Superior temporal gyrus (tissue), 1 donor: ENCODE results near the gene RAPGEF3.
A peak's percentile ranks its signal among the peaks of the same experiment; 100 is the strongest.

Experiments used
- DNase-seq: peaks from one replicate; pipeline ENCODE4 v3.0.0-alpha.2; 2016; ENCODE audit errors: extremely low spot score

Gene RAPGEF3

DNA sequence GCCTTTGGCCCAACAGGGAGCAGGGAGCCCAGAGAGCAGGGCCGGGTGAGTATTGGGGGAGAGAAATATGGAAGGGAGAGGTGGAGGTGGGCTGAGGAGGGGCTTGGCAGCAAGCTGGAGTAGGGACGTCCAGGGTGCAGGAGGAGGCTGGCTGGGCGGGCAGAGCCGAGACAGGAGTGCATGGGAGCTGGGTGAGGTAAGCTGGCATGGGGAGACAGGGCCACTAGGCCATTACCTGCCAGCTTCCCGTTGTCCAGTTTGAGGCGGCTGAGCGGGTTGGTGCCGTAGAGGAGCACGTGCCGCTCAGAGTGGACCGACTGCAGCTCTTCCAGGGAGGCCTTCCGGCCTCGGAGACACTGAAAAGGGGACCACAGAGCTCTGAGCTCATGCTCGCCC is 32.7 kb upstream of the RAPGEF3 start:
- no peak for DNase-seq

DNA sequence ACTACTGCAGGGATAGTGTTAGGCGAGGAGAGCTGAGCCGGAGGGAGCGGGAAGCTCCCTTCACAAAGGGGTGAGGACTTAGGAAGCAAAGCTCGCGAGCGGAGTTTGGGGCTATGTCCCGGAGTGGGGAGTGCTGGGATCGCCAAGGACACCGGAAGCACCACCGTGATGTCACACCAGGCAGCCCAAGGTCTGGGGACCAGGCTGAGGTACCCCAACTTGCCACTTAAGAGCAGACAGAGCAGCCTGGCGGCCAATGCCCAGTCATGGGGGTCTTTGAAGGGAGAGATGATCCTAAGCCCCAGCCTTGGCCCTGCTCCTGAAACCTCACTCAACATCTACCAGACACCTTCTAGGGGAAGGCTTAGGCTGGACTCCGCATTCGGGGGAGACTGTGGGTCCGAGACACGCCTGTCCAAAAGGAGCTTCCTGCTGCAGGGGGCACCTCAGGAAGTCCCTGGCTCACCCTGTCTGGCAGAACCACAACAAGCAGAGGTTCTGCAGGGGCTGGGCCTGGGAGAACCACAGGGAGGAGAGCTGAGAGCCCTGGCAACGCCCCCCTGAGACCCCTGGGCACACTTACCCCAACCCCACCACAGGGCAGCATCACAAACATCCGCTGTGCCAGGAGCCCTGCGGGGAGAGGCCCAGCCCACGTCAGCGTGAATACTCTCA is 32.1 kb upstream of the RAPGEF3 start:
- DNase-seq: no peak

DNA sequence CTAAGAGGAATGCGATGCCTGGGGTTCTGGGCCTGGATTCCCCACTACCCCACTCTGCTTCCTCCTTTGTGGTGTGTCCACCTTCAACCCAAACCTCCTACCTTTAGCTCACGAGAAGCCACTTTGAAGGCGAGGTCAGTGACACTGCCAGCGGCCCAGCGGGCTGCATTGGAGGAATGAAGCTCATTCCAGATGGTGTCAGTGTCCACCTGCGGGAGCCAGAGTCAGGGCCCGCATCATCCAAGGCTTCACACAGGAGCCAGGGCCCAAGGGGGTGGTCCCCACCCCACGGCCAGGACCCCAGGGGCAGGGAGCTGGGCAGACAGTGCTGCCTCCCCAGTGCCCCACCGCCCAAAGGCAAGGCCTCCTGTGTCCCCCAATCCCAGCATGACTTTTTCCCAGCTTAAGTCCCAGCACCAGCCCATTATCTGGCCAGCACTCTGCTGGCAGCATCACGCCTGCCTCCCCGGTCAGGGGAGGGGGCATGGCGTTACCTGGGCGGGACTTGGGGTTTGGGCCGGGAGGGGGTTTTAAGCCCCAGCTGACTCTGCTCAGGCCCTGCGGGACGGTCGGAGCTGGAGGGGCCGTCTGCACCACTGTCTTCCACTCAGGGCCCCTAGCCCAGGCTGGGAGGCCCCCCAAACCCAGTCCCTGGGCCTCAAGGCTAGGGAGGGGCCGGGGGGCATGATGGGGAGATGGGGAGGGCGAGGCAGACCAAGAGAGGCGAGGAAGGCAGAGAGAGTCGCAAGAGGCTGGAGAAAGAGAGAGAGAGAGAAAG is 31.2 kb upstream of the RAPGEF3 start:
- DNase-seq: no peak

DNA sequence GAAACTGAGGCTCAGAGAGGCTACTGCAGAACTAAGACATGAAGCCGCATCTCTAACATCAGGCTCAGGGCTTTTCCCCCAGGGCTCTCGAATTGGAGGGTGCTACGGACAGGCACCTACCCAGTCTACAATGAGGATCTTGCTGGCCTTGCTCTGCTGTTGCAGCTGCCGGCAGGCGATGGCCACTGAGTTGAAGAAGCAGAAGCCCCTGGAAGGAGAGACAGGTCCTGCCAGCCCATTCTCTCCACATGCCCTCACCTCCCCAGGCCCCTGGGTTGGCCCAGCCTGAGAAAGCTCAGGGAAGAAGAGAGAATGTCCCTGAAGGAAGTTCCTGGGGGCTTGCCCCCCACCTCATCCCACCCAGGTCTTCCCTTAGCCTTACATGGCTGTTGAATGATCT is 30.5 kb upstream of the RAPGEF3 start:
- DNase-seq: no peak

DNA sequence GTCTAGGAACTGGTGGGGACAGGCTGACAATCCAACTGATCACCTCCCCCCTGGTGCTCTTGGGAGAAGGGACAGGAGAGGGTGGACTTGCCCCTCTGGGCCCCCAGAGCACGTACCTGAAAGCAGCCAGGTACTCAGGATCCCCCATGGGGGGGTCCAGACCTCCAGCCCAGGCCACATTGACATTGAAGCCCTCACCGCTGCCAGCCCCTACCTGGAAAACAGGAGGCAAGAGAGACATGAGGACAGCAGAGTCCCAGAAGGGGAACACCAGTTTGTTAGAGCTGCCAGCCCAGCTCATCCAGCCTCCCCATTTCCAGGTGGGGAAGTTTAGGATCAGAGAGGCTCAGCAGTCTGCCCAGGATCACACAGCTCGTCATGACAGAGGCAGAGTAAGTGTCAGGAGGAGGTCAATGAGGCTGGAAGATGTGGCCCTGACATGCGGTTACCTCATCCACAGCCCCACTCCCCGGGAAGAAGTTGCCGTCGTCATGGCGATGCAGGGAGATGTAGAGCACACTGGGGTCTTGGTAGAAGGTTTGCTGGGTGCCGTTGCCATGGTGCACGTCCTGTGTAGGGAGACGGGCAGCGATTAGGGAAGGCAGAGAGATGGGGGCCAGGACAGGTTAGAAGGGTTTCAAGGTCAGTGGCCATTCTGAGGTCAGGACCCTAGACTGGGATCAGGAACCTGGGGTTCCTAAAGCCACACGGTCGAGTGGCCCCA is 29.1 kb upstream of the RAPGEF3 start:
- no peak for DNase-seq

DNA sequence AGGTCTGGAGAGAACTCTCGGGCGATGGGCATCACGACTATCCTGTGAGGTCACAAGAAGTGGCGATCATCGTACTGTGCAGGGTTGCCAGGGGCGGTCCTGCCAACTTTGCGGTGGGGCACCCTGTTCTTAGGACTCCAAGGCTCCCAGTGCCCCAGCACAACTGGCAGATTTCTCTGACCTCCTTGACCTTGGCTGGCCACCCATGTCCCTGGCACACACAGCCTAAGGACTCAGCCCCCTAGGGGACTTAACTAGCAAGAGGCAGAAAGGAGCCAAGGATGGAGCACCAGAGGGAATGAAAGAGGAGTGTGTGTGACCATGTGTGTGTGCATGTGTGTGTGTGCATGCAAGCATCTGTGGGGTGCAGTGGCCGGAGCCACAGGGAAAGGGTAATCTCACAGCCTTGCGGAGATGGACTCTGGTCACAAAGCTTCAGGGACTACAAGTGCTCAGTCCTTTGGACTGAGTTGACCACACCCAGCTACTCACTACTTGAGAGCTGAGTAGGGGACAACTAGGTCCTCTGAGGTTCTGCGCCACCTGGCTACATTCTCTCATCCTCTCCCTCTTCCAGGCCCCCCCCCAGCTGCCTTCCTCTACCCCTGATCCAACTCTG is 28.1 kb upstream of the RAPGEF3 start:
- peak; percentile 6 for DNase-seq

DNA sequence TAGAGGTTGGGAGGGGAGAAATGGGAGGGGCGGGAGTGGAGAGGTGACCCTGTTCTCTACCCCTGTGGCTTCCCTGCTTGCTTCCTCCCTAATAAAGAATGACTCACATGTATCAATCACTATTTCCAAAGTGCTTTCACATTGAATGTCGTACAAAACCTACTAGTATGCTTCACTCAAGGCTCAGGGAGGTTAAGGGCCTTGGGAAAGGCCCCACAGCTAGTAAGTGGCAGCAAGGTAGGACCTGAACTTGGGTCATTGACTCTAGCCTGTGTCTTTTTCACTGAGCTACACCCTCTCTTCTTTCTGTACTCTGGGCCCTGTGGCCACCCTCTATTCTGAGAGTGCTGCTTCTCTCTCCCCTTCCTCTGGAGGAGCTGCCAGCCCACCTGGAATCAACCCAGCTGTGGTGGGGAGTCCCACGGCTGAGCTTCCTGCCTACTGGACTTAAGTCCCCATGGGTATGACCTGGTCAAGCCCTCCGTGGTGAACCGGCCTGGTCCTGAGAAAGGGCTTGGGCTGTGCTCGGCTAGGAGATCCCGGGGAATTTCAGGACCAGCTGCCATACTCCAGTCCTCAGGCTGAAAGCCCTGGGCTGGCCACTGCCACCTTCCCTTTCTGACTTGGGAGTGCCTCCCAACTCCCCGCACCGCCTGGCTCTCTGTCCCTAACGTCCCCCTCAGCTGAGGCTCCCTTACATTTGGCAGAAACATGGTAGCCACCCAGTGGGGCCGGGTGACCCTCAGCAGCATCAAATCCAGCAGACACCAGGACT is 27.4 kb upstream of the RAPGEF3 start:
- peak; percentile 5 for DNase-seq

DNA sequence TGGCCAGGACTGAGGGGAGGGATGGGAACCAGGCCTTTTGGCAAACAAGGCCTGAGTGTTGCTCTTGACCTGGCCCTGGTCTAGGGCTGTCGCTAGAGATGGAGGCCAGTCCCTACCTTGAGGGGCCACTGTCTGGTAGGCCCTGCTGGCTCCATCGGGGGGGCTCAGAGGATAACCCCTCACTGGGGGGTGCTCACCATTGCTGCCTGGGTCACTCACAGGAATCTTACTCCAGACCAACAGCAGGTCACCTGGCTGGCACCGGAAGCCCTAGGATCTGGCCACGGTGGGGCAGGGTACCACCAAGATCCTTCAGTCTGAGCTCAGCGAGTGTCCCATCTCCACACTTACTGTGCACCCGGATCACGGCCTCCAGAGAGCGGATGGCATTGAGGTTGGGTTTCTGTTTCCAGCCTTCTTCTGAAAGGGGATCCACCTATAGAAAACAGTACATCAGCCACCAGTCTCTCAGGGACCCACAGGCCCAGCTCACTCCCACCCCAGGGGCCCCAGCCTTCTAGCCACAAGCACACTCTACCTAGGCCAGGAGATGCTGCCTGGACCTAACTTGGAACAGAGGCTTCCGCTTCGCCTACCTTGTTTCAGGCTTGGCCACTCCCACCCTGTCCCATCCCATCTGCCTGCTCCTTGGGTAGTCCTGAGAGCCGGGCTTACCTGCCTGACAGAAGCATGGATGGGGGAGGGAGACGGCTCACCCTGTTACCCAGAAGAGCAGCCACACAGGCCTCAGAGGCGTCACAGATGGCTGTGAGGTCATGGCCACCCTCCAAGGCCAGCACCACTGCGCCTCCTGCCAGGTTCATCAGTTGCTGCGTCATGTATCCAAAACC is 26.6 kb upstream of the RAPGEF3 start:
- peak; percentile 4 for DNase-seq

DNA sequence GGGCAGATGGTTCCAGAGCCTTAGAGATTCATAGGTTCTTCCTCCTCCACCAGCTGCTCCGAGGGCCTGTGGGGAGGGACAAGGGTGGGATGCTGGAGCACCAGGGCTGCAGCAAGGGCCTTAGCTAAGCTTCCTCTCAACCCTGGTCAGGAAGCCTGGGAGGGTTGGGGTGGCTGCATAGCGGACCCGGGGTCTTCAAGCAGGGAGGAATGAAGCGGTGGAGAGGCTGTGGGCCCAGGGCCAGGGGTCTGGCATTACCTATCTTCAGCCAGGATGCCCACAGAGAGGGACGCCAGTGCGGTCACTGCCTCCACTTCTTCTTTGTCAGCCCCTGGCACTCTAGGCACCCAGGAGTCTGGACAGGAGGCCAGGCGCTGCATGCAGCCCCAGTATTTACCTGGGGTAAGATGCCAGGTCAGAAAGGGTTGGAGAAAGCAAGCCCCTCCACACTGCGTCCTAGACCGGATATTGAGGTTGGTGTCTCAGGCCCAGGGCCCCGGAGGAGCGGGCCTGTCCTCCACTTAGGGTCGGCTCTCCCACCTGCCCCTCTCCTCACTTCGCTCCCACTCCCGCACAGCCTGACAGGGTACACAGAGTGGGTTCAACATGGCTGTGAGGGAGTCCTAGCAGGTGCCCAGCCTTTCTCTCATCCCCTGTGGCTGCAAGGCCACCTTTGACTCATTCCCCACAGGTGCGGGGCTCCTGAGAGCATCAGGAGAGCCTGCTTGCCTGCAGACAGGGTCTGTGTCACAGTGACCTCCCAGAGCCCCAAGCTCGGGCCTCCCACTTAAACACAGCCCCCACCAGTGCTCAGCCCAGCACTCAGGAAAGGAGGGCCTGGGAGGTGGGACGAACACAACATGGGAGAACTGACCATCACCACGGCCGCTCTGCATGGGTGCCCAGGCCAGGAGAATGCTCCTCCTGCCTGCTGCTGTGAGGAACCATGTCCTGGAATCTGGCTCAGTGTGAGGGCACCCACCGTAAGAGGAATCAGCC is 25.4 kb upstream of the RAPGEF3 start:
- DNase-seq: peak; percentile 4

DNA sequence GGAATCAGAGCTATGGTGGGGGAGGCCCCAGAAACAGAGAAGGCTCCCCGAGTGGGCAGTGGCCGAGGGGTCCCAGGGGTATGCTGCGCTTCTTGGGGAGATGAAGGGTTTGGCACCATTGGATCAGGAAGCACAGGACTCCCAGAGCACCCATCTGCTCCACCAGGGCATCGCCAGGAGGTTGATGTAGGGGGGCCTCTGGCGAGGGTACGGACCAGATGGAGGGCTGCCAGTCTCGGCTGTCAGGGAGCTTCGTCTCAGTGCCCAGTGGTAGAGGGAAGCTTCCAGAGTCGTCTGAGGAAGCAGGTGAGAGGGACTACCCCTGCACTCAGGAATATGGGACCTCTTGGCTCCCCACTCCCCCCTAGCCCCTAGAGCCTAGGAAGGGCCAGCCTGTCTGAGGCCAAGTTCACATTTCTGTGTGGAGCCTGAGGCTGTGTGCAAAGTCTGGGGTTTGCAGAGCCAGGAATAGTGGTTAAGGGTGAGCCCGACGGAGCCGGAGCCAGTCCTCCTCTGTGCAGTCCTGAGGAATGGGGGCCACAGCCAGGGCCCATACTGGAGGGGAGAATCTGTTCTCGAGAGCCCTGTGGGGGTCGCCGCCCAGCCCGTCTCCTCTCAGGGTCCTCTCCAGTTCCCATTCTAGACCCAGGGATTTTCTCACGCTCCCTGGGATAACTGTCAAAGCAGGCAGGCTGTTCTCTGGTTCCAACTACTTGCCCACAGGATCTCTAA is 24.5 kb upstream of the RAPGEF3 start:
- DNase-seq: peak; percentile 6

DNA sequence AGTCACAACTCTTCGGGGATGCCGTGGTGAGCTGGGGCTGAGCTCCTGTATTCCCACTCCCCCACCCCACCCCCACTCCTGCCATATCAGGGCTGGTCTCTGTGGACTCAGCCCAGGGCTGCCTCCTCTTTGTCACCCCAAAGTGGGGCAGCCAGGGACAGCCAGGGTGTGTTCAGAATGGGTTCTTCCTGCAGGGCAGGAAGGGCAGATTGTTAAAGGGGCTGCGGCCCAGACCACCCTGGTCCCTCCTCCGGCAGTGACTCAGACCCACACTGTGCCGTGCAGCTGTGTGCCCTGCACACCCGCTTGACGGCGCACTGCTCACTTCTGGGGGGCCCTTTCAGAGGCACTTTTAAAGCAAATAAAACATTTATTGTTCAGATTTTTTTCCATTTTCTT is 23.7 kb upstream of the RAPGEF3 start:
- peak; percentile 17 for DNase-seq

DNA sequence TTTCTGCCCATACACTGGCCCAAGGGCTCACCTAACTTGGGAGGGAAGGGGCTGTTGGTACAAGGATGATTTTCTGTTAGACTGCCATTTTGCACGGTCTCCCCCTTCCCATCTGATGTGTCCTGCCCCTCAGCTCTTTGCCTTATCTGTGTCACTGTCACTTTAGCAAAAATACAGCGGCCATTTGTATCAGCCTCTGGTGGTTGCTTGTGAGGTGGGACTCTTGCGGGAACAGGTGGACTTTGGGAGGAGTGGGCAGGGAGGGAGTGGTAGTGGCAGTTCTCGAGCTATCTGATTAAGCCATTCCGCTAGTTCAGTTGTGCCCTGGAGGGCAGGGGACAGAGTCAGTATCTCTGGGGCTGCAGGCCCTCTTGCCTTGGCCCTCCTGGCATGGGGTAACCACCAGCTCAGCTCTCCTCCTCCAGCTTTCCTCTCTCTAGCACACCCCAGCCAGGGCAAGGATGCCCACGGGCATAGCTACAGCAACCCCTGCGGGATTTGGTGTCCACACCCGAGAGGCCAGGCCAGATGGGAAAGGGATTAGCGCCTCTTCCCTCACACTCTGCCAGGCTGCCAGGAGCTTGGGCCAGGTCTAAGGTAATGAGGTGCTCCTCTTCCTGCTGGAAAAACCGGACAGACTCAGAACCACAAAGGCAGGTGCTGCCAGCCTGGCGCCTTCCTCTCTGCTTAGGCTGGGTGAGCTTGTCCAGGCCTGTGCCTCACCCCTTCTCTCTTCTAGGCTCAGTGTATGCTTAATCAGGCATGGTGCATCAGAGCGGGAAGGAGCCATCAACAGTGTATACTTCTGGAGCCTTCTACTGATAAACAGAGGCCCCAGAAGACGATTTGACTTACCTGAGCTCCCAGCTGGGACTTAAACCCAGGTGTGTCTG is 23.0 kb upstream of the RAPGEF3 start:
- DNase-seq: peak; percentile 8

DNA sequence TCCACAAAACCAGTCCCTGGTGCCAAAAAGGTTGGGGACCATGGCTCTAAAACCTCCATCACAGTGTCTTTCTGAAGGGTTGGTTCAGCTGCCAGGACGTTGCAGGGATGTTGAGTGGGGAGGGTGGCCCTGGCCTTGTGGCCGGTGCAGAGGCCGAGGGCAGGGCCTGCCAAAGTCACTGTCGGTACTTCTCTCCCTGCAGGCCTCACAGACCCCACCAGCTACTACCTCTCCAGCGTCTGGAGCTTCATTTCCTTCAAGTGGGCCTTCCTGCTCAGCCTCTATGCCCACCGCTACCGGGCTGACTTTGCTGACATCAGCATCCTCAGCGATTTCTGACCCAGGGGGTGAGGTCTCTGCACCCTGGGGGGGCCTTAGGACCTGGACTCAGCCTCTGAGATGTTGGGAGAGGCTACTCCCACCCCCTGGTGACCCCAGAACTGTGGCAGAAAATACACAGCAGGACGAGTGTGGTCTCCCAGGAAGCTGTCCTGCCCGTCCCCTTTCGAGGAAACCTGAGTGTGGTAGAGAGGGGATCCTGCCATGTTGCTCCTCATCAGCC is 21.3 kb upstream of the RAPGEF3 start:
- DNase-seq: no peak

DNA sequence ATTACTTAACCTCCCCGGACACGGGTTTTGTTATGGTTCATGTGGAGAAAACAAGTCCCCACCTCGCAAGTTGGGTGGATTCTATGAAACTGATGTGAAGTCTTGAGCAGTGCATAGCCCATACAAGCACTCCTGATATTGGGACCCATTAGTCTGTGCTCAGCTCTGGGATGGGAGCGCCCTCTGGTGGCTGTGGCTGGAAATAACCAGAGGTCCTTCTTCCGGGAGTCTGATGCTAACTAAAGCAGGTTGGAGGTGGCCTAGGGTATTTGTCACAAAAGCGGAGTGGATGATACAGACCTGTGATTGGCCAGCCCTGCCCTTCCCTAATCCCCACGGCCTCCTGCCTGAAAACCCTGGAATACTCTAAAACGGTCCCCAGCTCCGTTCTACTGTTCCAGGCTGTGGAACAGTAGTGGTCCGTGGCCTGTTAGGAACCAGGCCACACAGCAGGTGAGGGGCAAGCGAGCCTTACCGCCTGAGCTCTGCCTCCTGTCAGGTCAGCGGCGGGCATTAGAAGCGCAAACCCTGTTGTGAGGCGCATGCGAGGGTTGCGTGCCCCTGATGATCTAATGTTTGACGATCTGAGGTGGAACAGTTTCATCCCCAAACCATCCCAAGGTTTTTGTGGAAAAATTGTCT is 20.7 kb upstream of the RAPGEF3 start:
- DNase-seq: peak; percentile 98

DNA sequence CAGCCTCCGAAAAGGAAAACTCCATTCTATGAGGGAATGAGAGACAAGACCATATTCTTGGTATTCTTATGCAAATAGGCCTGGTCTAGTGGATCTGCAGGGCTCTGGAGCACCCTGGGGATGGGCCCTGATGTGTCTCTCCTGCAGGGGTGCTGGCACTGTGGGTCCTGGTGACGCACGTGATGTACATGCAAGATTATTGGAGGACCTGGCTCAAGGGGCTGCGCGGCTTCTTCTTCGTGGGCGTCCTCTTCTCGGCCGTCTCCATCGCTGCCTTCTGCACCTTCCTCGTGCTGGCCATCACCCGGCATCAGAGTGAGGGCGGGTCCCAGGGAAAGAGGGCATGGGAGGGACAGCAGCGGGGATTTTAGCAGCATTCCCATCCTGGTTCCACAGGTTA is 20.2 kb upstream of the RAPGEF3 start:
- peak; percentile 73 for DNase-seq

DNA sequence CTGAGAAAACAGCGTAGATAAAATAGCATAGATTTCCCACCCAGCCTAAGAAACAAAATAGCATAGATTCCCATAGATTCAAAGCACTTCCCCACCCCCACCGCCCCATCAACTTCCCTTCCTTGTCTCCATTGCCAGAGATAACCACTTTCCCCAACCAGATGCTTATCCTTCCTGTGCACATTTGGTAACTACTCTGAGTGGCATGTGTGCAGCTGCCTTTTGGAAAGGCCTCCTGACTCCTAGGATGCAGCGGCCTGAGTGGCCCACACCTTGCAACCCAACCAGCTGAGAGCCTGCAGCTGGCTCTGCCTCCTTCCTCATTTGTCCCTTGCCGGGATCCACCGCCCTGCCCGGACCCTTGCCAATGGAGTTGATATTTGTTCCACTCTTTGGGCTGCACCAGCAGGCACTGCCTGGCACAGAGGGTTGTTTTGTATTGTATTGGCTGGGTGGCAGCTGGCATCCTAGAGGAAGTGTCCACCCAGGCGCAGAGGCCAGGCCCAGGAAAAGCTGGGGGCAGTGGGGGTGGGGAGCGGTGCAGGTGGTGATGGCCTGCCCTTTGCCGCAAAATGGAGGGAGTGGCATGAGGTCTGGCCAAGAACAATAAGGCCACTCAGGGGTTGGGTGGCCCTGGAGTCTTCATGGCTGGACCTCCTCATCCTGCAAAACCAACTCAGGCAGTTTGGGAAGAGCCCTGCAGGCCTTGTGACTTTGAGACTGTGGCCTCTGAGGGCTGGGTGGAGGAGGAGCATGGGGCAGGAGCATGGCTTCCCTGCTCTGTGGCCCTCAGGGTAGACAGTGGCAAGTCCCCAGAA is 19.3 kb upstream of the RAPGEF3 start:
- peak; percentile 98 for DNase-seq
